ENCODE measurements around the gene SMG6. TPM values are rescaled to one million over a fixed set of nuclear protein-coding genes. Genes with fewer than 3 reads are reported as not detected.

The SMG6 gene
- total and polyA plus RNA-seq, 11 donors: 12.2 to 38.6 (median 22.1) TPM

- H3K4me3 ChIP-seq: no peak overlapping the region
- no peaks in the 10 kb centered on the region for H3K27me3 ChIP-seq
- peaks cover 0 to 95% (median 78%) of the 10 kb centered on the region in 9 donors for H3K36me3 ChIP-seq
- ATAC-seq: no peak
- intact Hi-C loops (cut with DNase I): loop anchor here in 1 of 10 donors (10.0 kb wide), 1 partner anchor 373 kb away; no protein-coding TSS in a partner anchor
- no peak overlapping the region for H3K27ac ChIP-seq
- H3K4me1 ChIP-seq: peaks cover 0 to 9% (median 0%) of the 10 kb centered on the region in 12 donors
- WGBS, 4 donors: 96 to 98% (median 97%) methylated on average over 9 of the region's 9 CpGs
- TF ChIP-seq, protein P1, sequence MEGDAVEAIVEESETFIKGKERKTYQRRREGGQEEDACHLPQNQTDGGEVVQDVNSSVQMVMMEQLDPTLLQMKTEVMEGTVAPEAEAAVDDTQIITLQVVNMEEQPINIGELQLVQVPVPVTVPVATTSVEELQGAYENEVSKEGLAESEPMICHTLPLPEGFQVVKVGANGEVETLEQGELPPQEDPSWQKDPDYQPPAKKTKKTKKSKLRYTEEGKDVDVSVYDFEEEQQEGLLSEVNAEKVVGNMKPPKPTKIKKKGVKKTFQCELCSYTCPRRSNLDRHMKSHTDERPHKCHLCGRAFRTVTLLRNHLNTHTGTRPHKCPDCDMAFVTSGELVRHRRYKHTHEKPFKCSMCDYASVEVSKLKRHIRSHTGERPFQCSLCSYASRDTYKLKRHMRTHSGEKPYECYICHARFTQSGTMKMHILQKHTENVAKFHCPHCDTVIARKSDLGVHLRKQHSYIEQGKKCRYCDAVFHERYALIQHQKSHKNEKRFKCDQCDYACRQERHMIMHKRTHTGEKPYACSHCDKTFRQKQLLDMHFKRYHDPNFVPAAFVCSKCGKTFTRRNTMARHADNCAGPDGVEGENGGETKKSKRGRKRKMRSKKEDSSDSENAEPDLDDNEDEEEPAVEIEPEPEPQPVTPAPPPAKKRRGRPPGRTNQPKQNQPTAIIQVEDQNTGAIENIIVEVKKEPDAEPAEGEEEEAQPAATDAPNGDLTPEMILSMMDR (IDR thresholded peaks at IDR 0.05): no peak
- TF ChIP-seq POLR2A (IDR thresholded peaks at IDR 0.05): no peak
- DNase-seq: no peak
- no peaks in the 10 kb centered on the region for H3K9me3 ChIP-seq
Observed at GRCh38 chr17:2277429-2278170, 26.0 kb downstream of the SMG6 start.

DNA sequence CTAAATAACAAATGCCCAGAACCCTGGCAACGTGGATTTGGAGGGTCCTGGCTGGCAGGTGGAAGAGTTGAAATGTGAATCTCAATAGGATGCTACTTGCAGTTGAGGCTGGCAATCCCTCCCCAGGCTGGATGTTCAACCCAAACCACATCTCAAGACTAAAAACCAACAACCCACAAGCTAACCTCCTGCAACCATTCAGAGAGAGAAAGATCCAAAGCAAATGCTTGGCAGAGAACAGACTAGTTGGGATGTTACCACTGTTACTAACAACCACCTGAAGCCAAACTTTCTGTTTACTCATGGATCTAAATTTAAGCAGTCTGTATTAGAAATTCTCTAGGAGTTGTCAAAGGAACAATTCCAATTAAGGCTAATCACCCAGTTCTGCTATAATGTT, 27.9 kb downstream of the SMG6 start:
- TF ChIP-seq, protein P1 (IDR thresholded peaks at IDR 0.05): no peak
- TF ChIP-seq POLR2A (IDR thresholded peaks at IDR 0.05): no peak
- H3K4me3 ChIP-seq: no peak overlapping the region
- H3K27ac ChIP-seq: no peak overlapping the region
- no peaks in the 10 kb centered on the region for H3K27me3 ChIP-seq
- no peak for DNase-seq
- peaks cover 0 to 4% (median 0%) of the 10 kb centered on the region in 12 donors for H3K4me1 ChIP-seq
- ATAC-seq: no peak
- H3K9me3 ChIP-seq: no peaks in the 10 kb centered on the region
- H3K36me3 ChIP-seq: peaks cover 0 to 86% (median 63%) of the 10 kb centered on the region in 9 donors
- 68 to 87% (median 84%) methylated on average over 1 of the region's 1 CpG for WGBS, 4 donors
- intact Hi-C loops (cut with DNase I): loop anchor here in 1 of 10 donors (10.0 kb wide), 1 partner anchor 371 kb away; no protein-coding TSS in a partner anchor

DNA sequence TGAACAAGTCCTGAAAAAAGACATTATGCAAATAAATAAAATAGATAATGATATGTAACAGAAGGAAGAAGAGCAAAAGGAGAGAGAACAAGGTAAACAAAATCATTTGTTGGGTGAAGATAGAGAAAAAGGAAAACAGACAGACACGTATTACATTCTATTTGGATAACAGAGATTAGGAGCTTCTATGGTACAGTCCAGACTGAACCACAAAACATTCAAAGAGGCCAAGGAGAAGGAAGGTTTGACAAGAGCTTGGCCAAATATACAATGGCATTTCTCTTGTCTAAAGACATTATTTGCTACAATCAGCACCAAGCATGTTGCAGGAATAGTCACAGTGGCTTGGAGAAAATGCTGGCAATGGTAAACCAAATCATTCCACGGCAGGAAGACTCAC, 29.2 kb downstream of the SMG6 start:
- intact Hi-C loops (cut with DNase I): loop anchor here in 1 of 10 donors (10.0 kb wide), 1 partner anchor 370 kb away; no protein-coding TSS in a partner anchor
- no peak for TF ChIP-seq POLR2A (IDR thresholded peaks at IDR 0.05)
- TF ChIP-seq, protein P1 (IDR thresholded peaks at IDR 0.05): no peak
- H3K4me3 ChIP-seq: no peak overlapping the region
- H3K4me1 ChIP-seq: peaks cover 0 to 4% (median 0%) of the 10 kb centered on the region in 12 donors
- no peaks in the 10 kb centered on the region for H3K9me3 ChIP-seq
- no peak for DNase-seq
- no peaks in the 10 kb centered on the region for H3K27me3 ChIP-seq
- no peak for ATAC-seq
- H3K36me3 ChIP-seq: peaks cover 0 to 82% (median 56%) of the 10 kb centered on the region in 9 donors
- WGBS, 4 donors: 63 to 86% (median 72%) methylated on average over 2 of the region's 2 CpGs
- no peak overlapping the region for H3K27ac ChIP-seq

- H3K4me1 ChIP-seq: peaks cover 0 to 4% (median 0%) of the 10 kb centered on the region in 12 donors
- intact Hi-C loops (cut with DNase I): loop anchor here in 1 of 10 donors (10.0 kb wide), 1 partner anchor 367 kb away; no protein-coding TSS in a partner anchor
- no peaks in the 10 kb centered on the region for H3K9me3 ChIP-seq
- 95 to 100% (median 97%) methylated on average over 3 of the region's 3 CpGs for WGBS, 4 donors
- no peak overlapping the region for H3K27ac ChIP-seq
- no peak for TF ChIP-seq POLR2A (IDR thresholded peaks at IDR 0.05)
- TF ChIP-seq, protein P1 (IDR thresholded peaks at IDR 0.05): no peak
- ATAC-seq (no peak), DNase-seq (no peak)
- H3K36me3 ChIP-seq: peaks cover 0 to 69% (median 48%) of the 10 kb centered on the region in 9 donors
- no peak overlapping the region for H3K4me3 ChIP-seq
- H3K27me3 ChIP-seq: no peaks in the 10 kb centered on the region
Observed at GRCh38 chr17:2271985-2272702, 31.4 kb downstream of the SMG6 start.

Measured in heart left ventricle (tissue), 16 donors.